HepG2 (cell line): ENCODE measurements around the gene SELENOM. TPM values are rescaled to one million over a fixed set of nuclear protein-coding genes. Genes with fewer than 3 reads are reported as not detected.

ENCODE experiments used
- AKAP8 ChIP-seq: sonication (generic); formaldehyde crosslinking; IDR thresholded peaks from 2 replicates; pipeline ENCODE4 v1.5.1; 2020; ENCODE audit warnings: mild to moderate bottlenecking, missing genetic modification reagents
- ARNT ChIP-seq: fragments of 450-650 bp; IDR thresholded peaks from 2 replicates; pipeline ENCODE4 v1.6.1; 2017
- ATAD3A ChIP-seq: sonication (generic); formaldehyde crosslinking; IDR thresholded peaks from 2 replicates; pipeline ENCODE4 v1.4.0; 2020; ENCODE audit warnings: missing genetic modification reagents
- CHD4 ChIP-seq: fragments of 200-600 bp; sonication (generic); IDR thresholded peaks from 2 replicates; pipeline ENCODE4 v1.7.0; 2017; ENCODE audit warnings: mild to moderate bottlenecking, low read length, borderline replicate concordance
- GZF1 ChIP-seq: sonication (generic); formaldehyde crosslinking; IDR thresholded peaks from 2 replicates; pipeline ENCODE4 v1.5.1; 2020; ENCODE audit warnings: mild to moderate bottlenecking, missing genetic modification reagents
- HNRNPLL ChIP-seq: fragments of 200-400 bp; formaldehyde crosslinking; IDR thresholded peaks from 2 replicates; pipeline ENCODE4 v1.6.1; 2017; ENCODE audit warnings: mild to moderate bottlenecking, low read depth, low read length; ENCODE audit not compliant: poor library complexity, severe bottlenecking
- POLR2G ChIP-seq: fragments of 200-400 bp; formaldehyde crosslinking; IDR thresholded peaks from 2 replicates; pipeline ENCODE4 v1.6.1; 2018; ENCODE audit warnings: mild to moderate bottlenecking, low read depth, low read length, moderate library complexity
- SAP130 ChIP-seq: IDR thresholded peaks from 2 replicates; pipeline ENCODE4 v1.6.1; 2016; ENCODE audit warnings: low read depth
- SETDB1 ChIP-seq: sonication (generic); formaldehyde crosslinking; IDR thresholded peaks from 2 replicates; pipeline ENCODE4 v1.5.1; 2020; ENCODE audit warnings: missing genetic modification reagents, mild to moderate bottlenecking, borderline replicate concordance
- SMAD3 ChIP-seq: sonication (generic); formaldehyde crosslinking; IDR thresholded peaks from 2 replicates; pipeline ENCODE4 v1.4.0; 2020; ENCODE audit warnings: missing genetic modification reagents
- ZBTB7B ChIP-seq: sonication (generic); formaldehyde crosslinking; IDR thresholded peaks from 2 replicates; pipeline ENCODE4 v1.4.0; 2020; ENCODE audit warnings: missing genetic modification reagents
- ZKSCAN8 ChIP-seq: IDR thresholded peaks from 2 replicates; pipeline ENCODE4 v1.6.1; 2016; ENCODE audit warnings: borderline replicate concordance, missing genetic modification reagents, missing compliant biosample characterization
- ZMYM4 ChIP-seq: sonication (generic); formaldehyde crosslinking; IDR thresholded peaks from 2 replicates; pipeline ENCODE4 v1.8.1; 2023; ENCODE audit warnings: mild to moderate bottlenecking, missing genetic modification reagents
- polyA plus RNA-seq, 8 experiments: library from polyadenylated mRNA; depleted of rRNA in 3 of 8; stranded (reverse) in 7 of 8; unstranded in 1 of 8; fragments of >200 nt; fragmentation: Illumina TruSeq in 4 of 8; extraction: Trizol in 4 of 8; gene quantifications; 2 replicates each; pipeline versions ENCODE4 v1.2.1 to v1.2.3, GENCODE V29; 2011 to 2016; ENCODE audit warnings: low read depth in 4 of 8, missing spikeins in 1 of 8, mixed read lengths in 1 of 8; ENCODE audit not compliant: insufficient read depth in 1 of 8
- total RNA-seq, 5 experiments: library from RNA; depleted of rRNA; stranded (reverse); fragments of >200 nt; fragmentation: Illumina TruSeq; extraction: Trizol; gene quantifications; 2 replicates each; pipeline ENCODE4 v1.2.3, GENCODE V29; 2016; ENCODE audit warnings: low read depth in 1 of 5
- TF ChIP-seq, protein P1 (sequence below): sonication (generic); formaldehyde crosslinking; IDR thresholded peaks from 2 replicates; pipeline ENCODE4 v1.5.0; 2020; ENCODE audit warnings: missing genetic modification reagents
- TF ChIP-seq, protein P2 (sequence below): IDR thresholded peaks from 2 replicates; pipeline ENCODE4 v1.6.1; 2012; ENCODE audit warnings: low read length, improper control_type of control experiment
- TF ChIP-seq, protein P3 (sequence below): sonication (generic); formaldehyde crosslinking; IDR thresholded peaks from 2 replicates; pipeline ENCODE4 v1.5.0; 2020; ENCODE audit warnings: missing genetic modification reagents, mild to moderate bottlenecking, borderline replicate concordance
- TF ChIP-seq, protein P4 (sequence below): IDR thresholded peaks from 2 replicates; pipeline ENCODE4 v1.6.1; 2018; ENCODE audit warnings: missing genetic modification reagents, mild to moderate bottlenecking, missing compliant biosample characterization
- TF ChIP-seq, protein P5 (sequence below): sonication (generic); formaldehyde crosslinking; IDR thresholded peaks from 2 replicates; pipeline ENCODE4 v1.4.0; 2020; ENCODE audit warnings: missing genetic modification reagents

The SELENOM gene
- total and polyA plus RNA-seq, 2 of the 13 experiments (the other 11 are each of a cell fraction or from before 2014, with no cell fraction given): 4.1 to 4.3 TPM

DNA sequence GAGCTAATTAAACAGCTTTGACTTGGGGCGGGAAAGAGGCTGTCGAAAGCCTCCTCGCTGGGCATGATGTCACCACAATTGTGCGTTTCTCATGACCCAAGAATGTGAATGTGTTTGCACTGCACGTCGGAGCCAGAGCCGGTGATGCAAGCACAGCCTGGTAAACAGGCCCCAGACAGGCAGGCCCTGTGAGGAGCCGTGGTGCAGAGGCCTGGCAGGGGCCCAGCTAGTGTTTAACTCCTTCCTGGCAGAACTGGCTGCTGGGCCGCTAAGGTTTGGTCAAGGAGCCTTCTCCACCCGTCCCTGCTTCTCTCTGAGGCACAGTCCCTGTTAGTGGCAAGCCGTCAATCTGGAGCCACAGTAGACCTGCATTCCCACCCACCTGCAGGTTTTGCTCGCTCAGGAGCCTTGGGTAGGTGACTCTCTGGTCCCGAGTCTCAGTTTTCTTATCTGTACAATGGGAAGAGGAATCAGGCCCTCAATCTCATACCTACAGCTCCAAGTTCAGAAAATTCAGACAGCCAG lies 51.7 kb downstream of the SELENOM start (continued):
- TF ChIP-seq, protein P1, sequence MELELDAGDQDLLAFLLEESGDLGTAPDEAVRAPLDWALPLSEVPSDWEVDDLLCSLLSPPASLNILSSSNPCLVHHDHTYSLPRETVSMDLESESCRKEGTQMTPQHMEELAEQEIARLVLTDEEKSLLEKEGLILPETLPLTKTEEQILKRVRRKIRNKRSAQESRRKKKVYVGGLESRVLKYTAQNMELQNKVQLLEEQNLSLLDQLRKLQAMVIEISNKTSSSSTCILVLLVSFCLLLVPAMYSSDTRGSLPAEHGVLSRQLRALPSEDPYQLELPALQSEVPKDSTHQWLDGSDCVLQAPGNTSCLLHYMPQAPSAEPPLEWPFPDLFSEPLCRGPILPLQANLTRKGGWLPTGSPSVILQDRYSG (CRISPR knock-in tag): peak; percentile 50; the same call in 1 of the 2 replicates
- TF ChIP-seq, protein P2, sequence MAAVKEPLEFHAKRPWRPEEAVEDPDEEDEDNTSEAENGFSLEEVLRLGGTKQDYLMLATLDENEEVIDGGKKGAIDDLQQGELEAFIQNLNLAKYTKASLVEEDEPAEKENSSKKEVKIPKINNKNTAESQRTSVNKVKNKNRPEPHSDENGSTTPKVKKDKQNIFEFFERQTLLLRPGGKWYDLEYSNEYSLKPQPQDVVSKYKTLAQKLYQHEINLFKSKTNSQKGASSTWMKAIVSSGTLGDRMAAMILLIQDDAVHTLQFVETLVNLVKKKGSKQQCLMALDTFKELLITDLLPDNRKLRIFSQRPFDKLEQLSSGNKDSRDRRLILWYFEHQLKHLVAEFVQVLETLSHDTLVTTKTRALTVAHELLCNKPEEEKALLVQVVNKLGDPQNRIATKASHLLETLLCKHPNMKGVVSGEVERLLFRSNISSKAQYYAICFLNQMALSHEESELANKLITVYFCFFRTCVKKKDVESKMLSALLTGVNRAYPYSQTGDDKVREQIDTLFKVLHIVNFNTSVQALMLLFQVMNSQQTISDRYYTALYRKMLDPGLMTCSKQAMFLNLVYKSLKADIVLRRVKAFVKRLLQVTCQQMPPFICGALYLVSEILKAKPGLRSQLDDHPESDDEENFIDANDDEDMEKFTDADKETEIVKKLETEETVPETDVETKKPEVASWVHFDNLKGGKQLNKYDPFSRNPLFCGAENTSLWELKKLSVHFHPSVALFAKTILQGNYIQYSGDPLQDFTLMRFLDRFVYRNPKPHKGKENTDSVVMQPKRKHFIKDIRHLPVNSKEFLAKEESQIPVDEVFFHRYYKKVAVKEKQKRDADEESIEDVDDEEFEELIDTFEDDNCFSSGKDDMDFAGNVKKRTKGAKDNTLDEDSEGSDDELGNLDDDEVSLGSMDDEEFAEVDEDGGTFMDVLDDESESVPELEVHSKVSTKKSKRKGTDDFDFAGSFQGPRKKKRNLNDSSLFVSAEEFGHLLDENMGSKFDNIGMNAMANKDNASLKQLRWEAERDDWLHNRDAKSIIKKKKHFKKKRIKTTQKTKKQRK: no peak
- 0 out of 2 replicates have a peak, but pooled peaks have one; percentile 82 for TF ChIP-seq ZBTB7B (CRISPR knock-in tag)
- TF ChIP-seq, protein P3, sequence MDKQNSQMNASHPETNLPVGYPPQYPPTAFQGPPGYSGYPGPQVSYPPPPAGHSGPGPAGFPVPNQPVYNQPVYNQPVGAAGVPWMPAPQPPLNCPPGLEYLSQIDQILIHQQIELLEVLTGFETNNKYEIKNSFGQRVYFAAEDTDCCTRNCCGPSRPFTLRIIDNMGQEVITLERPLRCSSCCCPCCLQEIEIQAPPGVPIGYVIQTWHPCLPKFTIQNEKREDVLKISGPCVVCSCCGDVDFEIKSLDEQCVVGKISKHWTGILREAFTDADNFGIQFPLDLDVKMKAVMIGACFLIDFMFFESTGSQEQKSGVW: no peak
- TF ChIP-seq ZMYM4 (CRISPR knock-in tag): peak; percentile 77
- peak; percentile 82 for TF ChIP-seq SMAD3
- TF ChIP-seq ATAD3A (CRISPR knock-in tag): no peak
- peak; percentile 91; the same call in 1 of the 2 replicates for TF ChIP-seq ZKSCAN8
- no peak for TF ChIP-seq POLR2G
- TF ChIP-seq CHD4: peak; percentile 100
- TF ChIP-seq SETDB1 (CRISPR knock-in tag): no peak
- TF ChIP-seq, protein P4, sequence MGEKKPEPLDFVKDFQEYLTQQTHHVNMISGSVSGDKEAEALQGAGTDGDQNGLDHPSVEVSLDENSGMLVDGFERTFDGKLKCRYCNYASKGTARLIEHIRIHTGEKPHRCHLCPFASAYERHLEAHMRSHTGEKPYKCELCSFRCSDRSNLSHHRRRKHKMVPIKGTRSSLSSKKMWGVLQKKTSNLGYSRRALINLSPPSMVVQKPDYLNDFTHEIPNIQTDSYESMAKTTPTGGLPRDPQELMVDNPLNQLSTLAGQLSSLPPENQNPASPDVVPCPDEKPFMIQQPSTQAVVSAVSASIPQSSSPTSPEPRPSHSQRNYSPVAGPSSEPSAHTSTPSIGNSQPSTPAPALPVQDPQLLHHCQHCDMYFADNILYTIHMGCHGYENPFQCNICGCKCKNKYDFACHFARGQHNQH (CRISPR knock-in tag): peak; percentile 96
- peak; percentile 90 for TF ChIP-seq SAP130
- peak; percentile 69; the same call in 1 of the 2 replicates for TF ChIP-seq AKAP8
- TF ChIP-seq, protein P5, sequence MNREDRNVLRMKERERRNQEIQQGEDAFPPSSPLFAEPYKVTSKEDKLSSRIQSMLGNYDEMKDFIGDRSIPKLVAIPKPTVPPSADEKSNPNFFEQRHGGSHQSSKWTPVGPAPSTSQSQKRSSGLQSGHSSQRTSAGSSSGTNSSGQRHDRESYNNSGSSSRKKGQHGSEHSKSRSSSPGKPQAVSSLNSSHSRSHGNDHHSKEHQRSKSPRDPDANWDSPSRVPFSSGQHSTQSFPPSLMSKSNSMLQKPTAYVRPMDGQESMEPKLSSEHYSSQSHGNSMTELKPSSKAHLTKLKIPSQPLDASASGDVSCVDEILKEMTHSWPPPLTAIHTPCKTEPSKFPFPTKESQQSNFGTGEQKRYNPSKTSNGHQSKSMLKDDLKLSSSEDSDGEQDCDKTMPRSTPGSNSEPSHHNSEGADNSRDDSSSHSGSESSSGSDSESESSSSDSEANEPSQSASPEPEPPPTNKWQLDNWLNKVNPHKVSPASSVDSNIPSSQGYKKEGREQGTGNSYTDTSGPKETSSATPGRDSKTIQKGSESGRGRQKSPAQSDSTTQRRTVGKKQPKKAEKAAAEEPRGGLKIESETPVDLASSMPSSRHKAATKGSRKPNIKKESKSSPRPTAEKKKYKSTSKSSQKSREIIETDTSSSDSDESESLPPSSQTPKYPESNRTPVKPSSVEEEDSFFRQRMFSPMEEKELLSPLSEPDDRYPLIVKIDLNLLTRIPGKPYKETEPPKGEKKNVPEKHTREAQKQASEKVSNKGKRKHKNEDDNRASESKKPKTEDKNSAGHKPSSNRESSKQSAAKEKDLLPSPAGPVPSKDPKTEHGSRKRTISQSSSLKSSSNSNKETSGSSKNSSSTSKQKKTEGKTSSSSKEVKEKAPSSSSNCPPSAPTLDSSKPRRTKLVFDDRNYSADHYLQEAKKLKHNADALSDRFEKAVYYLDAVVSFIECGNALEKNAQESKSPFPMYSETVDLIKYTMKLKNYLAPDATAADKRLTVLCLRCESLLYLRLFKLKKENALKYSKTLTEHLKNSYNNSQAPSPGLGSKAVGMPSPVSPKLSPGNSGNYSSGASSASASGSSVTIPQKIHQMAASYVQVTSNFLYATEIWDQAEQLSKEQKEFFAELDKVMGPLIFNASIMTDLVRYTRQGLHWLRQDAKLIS (CRISPR knock-in tag): no peak
- TF ChIP-seq GZF1 (CRISPR knock-in tag): no peak
- no peak for TF ChIP-seq HNRNPLL
- no peak for TF ChIP-seq ARNT
